ENCODE measurements around the gene CEP72.

DNA sequence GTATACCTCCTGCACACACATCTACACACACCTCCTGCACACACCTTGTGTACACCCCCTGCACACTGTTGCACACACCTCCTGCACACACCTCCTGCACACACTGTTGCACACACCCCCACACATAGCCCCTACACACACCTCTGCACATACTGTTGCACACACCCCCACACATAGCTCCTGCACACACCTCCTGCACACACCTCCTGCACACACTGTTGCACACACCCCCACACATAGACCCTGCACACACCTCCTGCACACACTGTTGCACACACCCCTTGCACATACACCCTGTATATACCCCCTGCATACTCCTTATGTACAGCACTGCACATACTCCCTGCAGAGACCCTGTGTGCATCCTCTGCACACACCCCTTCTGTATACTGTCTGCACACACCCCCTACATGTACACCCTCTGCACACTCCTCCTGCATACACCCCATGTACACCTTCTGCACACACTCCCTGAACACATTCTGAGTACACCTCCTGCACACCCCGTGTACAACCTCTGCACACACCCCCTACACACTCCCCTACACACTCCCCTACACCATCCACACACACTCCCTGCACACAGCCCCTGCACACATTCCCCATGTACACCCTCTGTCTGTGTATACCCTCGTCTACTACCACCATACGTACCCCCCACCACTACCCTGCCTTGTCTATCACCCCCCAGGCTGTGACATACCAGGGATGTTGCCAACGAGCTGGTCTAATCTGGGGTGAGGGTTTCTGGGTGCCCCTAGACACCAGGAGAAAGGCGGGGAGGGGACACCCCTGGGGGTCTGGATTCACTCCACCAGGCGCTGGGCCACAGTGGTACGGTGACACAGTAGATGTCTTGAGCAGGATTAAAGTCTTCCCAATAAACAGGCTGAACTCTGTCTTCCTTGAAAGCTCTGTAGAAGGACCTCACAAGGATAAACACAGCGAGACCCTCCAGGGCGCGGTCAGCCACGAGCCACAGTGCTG is 1.1 kb upstream of the CEP72 start:
- TF ChIP-seq, protein P1, sequence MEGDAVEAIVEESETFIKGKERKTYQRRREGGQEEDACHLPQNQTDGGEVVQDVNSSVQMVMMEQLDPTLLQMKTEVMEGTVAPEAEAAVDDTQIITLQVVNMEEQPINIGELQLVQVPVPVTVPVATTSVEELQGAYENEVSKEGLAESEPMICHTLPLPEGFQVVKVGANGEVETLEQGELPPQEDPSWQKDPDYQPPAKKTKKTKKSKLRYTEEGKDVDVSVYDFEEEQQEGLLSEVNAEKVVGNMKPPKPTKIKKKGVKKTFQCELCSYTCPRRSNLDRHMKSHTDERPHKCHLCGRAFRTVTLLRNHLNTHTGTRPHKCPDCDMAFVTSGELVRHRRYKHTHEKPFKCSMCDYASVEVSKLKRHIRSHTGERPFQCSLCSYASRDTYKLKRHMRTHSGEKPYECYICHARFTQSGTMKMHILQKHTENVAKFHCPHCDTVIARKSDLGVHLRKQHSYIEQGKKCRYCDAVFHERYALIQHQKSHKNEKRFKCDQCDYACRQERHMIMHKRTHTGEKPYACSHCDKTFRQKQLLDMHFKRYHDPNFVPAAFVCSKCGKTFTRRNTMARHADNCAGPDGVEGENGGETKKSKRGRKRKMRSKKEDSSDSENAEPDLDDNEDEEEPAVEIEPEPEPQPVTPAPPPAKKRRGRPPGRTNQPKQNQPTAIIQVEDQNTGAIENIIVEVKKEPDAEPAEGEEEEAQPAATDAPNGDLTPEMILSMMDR (IDR thresholded peaks at IDR 0.05), result no peak
- TF ChIP-seq POLR2AphosphoS5 (IDR thresholded peaks at IDR 0.05), result no peak

All from breast epithelium (tissue), 3 donors.